Gastrocnemius medialis (tissue), 4 donors: Measurements from ENCODE around the gene ITGAD. TPM values are rescaled to one million over a fixed set of nuclear protein-coding genes. Genes with fewer than 3 reads are reported as not detected.

Experiments used
- ATAC-seq, 2 donors: fragments of 150-250 bp; one replicate each; pipeline ENCODE4 v1.9.1; 2016
- DNase-seq, 2 donors: peaks; one replicate each; pipeline ENCODE4 v3.0.0-alpha.2; 2019
- H3K27ac ChIP-seq, 4 donors: fragments of 200-600 bp; sonication (generic); 1 replicate in 1 of 4; 2 replicates in 3 of 4; pipeline ENCODE4 v1.5.1; 2016 to 2018; ENCODE audit warnings: mild to moderate bottlenecking in 2 of 4, moderate library complexity in 1 of 4
- H3K27me3 ChIP-seq, 3 donors: fragments of 200-600 bp; sonication (generic) in 2 of 3; 1 replicate in 1 of 3; 2 replicates in 2 of 3; pipeline versions ENCODE4 v1.5.1 to v1.6.0; 2016 to 2019; ENCODE audit warnings: mild to moderate bottlenecking in 1 of 3, moderate library complexity in 1 of 3
- H3K36me3 ChIP-seq, 2 donors: fragments of 200-600 bp; sonication (generic) in 1 of 2; one replicate each; pipeline ENCODE4 v1.5.1; 2017 to 2018
- H3K4me1 ChIP-seq, 2 donors: fragments of 200-600 bp; sonication (generic) in 1 of 2; one replicate each; pipeline ENCODE4 v1.5.1; 2016 to 2017; ENCODE audit warnings: mild to moderate bottlenecking in 2 of 2
- H3K4me3 ChIP-seq, 4 donors: fragments of 200-600 bp; sonication (generic) in 3 of 4; 1 replicate in 1 of 4; 2 replicates in 3 of 4; pipeline ENCODE4 v1.5.1; 2016 to 2019; ENCODE audit warnings: mild to moderate bottlenecking in 2 of 4
- H3K9me3 ChIP-seq, 3 donors: fragments of 200-600 bp; sonication (generic) in 2 of 3; 1 replicate in 1 of 3; 2 replicates in 2 of 3; pipeline ENCODE4 v1.5.1; 2016 to 2019
- POLR2A ChIP-seq, 2 donors: fragments of 450-650 bp; IDR thresholded peaks; one replicate each; pipeline ENCODE4 v1.6.1; 2017; ENCODE audit warnings: antibody characterized with exemption in 2 of 2, mild to moderate bottlenecking in 2 of 2, moderate library complexity in 2 of 2
- in situ Hi-C, 4 donors: fragments of 200-750 bp; cut with MboI; loops; one replicate each; pipeline versions ENCODE4 v1.15.0 to v1.8.0; 2017; ENCODE audit warnings: low sequenced_read_pairs in 4 of 4
- intact Hi-C: fragments of 100-400 bp; cut with DNase I; formaldehyde crosslinking; loops from one replicate; pipeline ENCODE4 v1.15.1; 2023; ENCODE audit warnings: low total_unique reads
- total RNA-seq, 4 donors: library from RNA; depleted of rRNA; stranded (reverse); fragments of >200 nt; gene quantifications; one replicate each; pipeline versions ENCODE4 v1.1.0 to v1.2.3, GENCODE V29; 2016
- TF ChIP-seq, protein P1 (sequence below), 5 experiments: fragments of 450-650 bp in 3 of 5; fragments of 200-600 bp in 2 of 5; sonication (generic) in 2 of 5; IDR thresholded peaks in 4 of 5; conservative IDR thresholded peaks in 1 of 5; 1 replicate in 4 of 5; 2 replicates in 1 of 5; pipeline ENCODE4 v1.5.1; 2016 to 2019; ENCODE audit warnings: antibody characterized with exemption in 5 of 5, mild to moderate bottlenecking in 3 of 5, moderate library complexity in 3 of 5

The ITGAD gene
- total RNA-seq, 4 donors from 2014 or later = not detected

DNA sequence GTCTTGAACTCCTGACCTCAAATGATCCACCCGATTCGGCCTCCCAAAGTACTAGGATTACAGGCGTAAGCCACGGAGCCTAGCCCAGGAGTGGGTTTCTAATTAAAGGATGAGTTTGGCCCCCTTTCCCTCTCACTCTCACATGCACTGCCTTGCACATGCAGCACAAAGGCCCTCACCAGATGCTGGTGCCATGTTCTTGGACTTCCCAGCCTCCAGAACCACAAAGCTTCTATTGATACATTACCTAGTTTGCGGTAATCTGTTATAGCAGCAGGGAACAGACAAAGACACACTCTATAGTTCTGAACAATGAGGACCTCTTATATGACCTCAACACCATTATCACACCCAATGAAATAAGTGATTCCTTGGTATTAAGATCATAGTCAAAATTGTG lies 17.9 kb upstream of the ITGAD start:
- in situ Hi-C loops = no loop called here

DNA sequence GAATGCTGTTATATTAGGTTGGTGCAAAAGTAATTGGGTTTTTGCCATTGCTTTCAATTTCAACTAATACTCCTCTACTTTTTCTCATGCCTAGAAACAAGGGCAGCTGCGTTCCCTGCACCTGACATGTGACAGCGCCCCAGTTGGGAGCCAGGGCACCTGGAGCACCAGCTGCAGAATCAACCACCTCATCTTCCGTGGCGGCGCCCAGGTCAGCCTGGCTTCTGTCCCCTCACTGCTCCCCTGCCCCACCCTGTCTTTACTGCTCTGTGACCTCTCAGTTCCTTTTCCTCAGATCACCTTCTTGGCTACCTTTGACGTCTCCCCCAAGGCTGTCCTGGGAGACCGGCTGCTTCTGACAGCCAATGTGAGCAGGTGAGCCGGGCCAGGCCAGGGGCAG lies 16.4 kb upstream of the ITGAD start:
- ATAC-seq = no peak
- Histone ChIP-seq H3K4me1 (no peaks in the 10 kb centered on the region), H3K36me3 (no peaks in the 10 kb centered on the region), H3K27me3 (no peaks in the 10 kb centered on the region), H3K4me3 (no peak overlapping the region), H3K27ac (no peak overlapping the region), H3K9me3 (peaks cover 0 to 2% (median 0%) of the 10 kb centered on the region in 3 donors)
- in situ Hi-C loops = no loop called here
- intact Hi-C loops = no loop called here
- TF ChIP-seq, protein P1, sequence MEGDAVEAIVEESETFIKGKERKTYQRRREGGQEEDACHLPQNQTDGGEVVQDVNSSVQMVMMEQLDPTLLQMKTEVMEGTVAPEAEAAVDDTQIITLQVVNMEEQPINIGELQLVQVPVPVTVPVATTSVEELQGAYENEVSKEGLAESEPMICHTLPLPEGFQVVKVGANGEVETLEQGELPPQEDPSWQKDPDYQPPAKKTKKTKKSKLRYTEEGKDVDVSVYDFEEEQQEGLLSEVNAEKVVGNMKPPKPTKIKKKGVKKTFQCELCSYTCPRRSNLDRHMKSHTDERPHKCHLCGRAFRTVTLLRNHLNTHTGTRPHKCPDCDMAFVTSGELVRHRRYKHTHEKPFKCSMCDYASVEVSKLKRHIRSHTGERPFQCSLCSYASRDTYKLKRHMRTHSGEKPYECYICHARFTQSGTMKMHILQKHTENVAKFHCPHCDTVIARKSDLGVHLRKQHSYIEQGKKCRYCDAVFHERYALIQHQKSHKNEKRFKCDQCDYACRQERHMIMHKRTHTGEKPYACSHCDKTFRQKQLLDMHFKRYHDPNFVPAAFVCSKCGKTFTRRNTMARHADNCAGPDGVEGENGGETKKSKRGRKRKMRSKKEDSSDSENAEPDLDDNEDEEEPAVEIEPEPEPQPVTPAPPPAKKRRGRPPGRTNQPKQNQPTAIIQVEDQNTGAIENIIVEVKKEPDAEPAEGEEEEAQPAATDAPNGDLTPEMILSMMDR (IDR thresholded peaks at IDR 0.05 in 4 of 5, conservative IDR thresholded peaks at IDR 0.05 in 1 of 5) = no peak
- TF ChIP-seq POLR2A (IDR thresholded peaks at IDR 0.05) = no peak
- no peak for DNase-seq

More for the DNA sequence above, 17.9 kb upstream of the ITGAD start:
- no peaks in the 10 kb centered on the region for H3K27me3 ChIP-seq
- intact Hi-C loops = no loop called here
- H3K9me3 ChIP-seq = peaks cover 0 to 2% (median 0%) of the 10 kb centered on the region in 3 donors
- TF ChIP-seq, protein P1 (IDR thresholded peaks at IDR 0.05 in 4 of 5, conservative IDR thresholded peaks at IDR 0.05 in 1 of 5) = no peak
- no peak for TF ChIP-seq POLR2A (IDR thresholded peaks at IDR 0.05)
- H3K36me3 ChIP-seq = no peaks in the 10 kb centered on the region
- H3K4me1 ChIP-seq = no peaks in the 10 kb centered on the region
- no peak overlapping the region for H3K4me3 ChIP-seq
- no peak overlapping the region for H3K27ac ChIP-seq
- ATAC-seq (no peak), DNase-seq (no peak)

DNA sequence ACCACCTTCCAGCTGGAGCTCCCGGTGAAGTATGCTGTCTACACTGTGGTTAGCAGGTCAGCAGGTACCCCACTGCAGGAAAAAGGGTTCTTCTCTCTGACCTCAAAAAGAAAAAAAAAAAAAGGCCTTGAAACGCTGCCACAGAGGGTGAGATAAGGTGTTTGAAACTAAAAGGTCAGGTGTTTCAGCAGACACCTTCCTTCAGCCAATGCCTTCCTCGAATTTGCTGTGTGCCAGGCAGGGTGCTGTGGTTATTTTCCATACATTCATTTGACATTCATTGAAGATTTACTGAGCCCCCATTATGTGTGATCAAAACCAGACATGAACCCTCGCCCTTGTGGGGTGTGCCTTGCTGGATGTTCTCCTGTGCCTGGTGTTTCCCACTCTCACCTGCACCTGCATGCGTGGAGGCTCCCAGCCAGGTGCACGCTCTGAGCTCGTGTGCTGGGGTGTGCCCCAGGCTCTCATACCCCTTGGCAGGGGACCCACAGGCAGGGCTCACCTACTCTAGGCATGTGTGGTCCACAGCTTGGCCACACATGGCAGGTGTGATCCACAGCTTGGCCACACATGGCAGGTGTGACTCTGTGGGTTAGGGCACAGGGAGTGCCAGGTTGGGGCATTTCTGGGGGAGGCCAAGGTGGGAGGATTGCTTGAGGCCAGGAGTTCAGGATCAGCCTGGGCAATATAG lies 15.8 kb upstream of the ITGAD start:
- TF ChIP-seq, protein P1 (IDR thresholded peaks at IDR 0.05 in 4 of 5, conservative IDR thresholded peaks at IDR 0.05 in 1 of 5) = no peak
- no peak for TF ChIP-seq POLR2A (IDR thresholded peaks at IDR 0.05)
- intact Hi-C loops (no loop called here), in situ Hi-C loops (no loop called here)
- no peak overlapping the region for H3K4me3 ChIP-seq
- no peaks in the 10 kb centered on the region for H3K36me3 ChIP-seq
- H3K27ac ChIP-seq = no peak overlapping the region
- no peaks in the 10 kb centered on the region for H3K27me3 ChIP-seq
- peaks cover 0 to 2% (median 0%) of the 10 kb centered on the region in 3 donors for H3K9me3 ChIP-seq
- DNase-seq = no peak
- no peaks in the 10 kb centered on the region for H3K4me1 ChIP-seq
- no peak for ATAC-seq

DNA sequence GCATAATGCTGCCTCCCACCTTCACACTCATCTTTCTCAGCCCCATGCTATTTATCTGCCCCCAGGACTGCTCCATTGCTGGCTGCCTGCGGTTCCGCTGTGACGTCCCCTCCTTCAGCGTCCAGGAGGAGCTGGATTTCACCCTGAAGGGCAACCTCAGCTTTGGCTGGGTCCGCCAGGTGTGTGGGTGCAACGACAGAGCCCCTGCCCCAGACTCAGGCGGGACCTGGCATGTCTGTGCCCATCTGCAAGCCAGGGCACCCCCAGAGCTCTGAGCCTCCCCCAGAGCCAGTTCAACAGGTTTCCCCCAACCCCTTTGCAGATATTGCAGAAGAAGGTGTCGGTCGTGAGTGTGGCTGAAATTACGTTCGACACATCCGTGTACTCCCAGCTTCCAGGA lies 12.9 kb upstream of the ITGAD start:
- intact Hi-C loops (no loop called here), in situ Hi-C loops (loop anchor here in 1 of 4 donors (10.0 kb wide), 1 partner anchor 65 kb away; the partner anchor contains the start of gene ZNF843)
- DNase-seq (no peak), ATAC-seq (no peak)
- no peak overlapping the region for H3K27ac ChIP-seq
- H3K4me1 ChIP-seq = no peaks in the 10 kb centered on the region
- H3K36me3 ChIP-seq = no peaks in the 10 kb centered on the region
- no peaks in the 10 kb centered on the region for H3K9me3 ChIP-seq
- H3K27me3 ChIP-seq = no peaks in the 10 kb centered on the region
- H3K4me3 ChIP-seq = no peak overlapping the region
- no peak for TF ChIP-seq POLR2A (IDR thresholded peaks at IDR 0.05)
- TF ChIP-seq, protein P1 (IDR thresholded peaks at IDR 0.05 in 4 of 5, conservative IDR thresholded peaks at IDR 0.05 in 1 of 5) = no peak
